Upper lobe of left lung (tissue), 4 donors: ENCODE measurements around the gene GAPVD1.

ENCODE experiments used
- CTCF ChIP-seq, 6 experiments: fragments of 450-650 bp in 4 of 6; fragments of 200-600 bp in 2 of 6; sonication (generic) in 2 of 6; IDR thresholded peaks; one replicate each; pipeline ENCODE4 v1.5.1; 2016 to 2019; ENCODE audit warnings: antibody characterized with exemption in 6 of 6
- POLR2A ChIP-seq, 4 donors: fragments of 450-650 bp; IDR thresholded peaks; one replicate each; pipeline ENCODE4 v1.5.1; 2016 to 2017; ENCODE audit warnings: antibody characterized with exemption in 4 of 4, mild to moderate bottlenecking in 2 of 4

GRCh38 chr9:125343518-125344275 lies 82.1 kb downstream of the GAPVD1 start:
- TF ChIP-seq CTCF (IDR thresholded peaks at IDR 0.05) (no peak), POLR2A (IDR thresholded peaks at IDR 0.05) (no peak)
